ENCODE measurements around the gene CSNK2A1.

GRCh38 chr20:542777-543368 lies 717 bp downstream of the CSNK2A1 start:
- TF ChIP-seq, protein P1, sequence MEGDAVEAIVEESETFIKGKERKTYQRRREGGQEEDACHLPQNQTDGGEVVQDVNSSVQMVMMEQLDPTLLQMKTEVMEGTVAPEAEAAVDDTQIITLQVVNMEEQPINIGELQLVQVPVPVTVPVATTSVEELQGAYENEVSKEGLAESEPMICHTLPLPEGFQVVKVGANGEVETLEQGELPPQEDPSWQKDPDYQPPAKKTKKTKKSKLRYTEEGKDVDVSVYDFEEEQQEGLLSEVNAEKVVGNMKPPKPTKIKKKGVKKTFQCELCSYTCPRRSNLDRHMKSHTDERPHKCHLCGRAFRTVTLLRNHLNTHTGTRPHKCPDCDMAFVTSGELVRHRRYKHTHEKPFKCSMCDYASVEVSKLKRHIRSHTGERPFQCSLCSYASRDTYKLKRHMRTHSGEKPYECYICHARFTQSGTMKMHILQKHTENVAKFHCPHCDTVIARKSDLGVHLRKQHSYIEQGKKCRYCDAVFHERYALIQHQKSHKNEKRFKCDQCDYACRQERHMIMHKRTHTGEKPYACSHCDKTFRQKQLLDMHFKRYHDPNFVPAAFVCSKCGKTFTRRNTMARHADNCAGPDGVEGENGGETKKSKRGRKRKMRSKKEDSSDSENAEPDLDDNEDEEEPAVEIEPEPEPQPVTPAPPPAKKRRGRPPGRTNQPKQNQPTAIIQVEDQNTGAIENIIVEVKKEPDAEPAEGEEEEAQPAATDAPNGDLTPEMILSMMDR (IDR thresholded peaks at IDR 0.05; ENCODE audit: low read depth, low read length), result no peak
- TF ChIP-seq EZH2phosphoT487 (IDR thresholded peaks at IDR 0.05; ENCODE audit: low read depth), result no peak
